HG03139 (cell line): Measurements from ENCODE around the gene TMEM30B.

Source experiments
- ATAC-seq: cut with Tn5 transposase; IDR thresholded peaks from one replicate; pipeline ENCODE4 v1.9.1; 2021; ENCODE audit not compliant: unreplicated experiment

TMEM30B gene

GRCh38 chr14:61300209-61300608 lies 19.1 kb upstream of the TMEM30B start:
- ATAC-seq, result no peak

GRCh38 chr14:61298824-61299223 lies 17.7 kb upstream of the TMEM30B start:
- ATAC-seq, result no peak

- no peak for ATAC-seq
These were observed 16.4 kb upstream of the TMEM30B start for GRCh38 chr14:61297581-61297980.

- ATAC-seq, result no peak
These were observed 15.8 kb upstream of the TMEM30B start for GRCh38 chr14:61296719-61297502.

GRCh38 chr14:61296151-61296550 lies 15.0 kb upstream of the TMEM30B start:
- ATAC-seq, result no peak

- ATAC-seq, result no peak
These were observed 9.6 kb upstream of the TMEM30B start for GRCh38 chr14:61290701-61291100.

- ATAC-seq, result no peak
These were observed 7.6 kb upstream of the TMEM30B start for GRCh38 chr14:61288720-61289119.

GRCh38 chr14:61288228-61288627 lies 7.1 kb upstream of the TMEM30B start:
- ATAC-seq, result no peak

GRCh38 chr14:61287196-61287595 lies 6.1 kb upstream of the TMEM30B start:
- no peak for ATAC-seq

- ATAC-seq, result no peak
These were observed 4.2 kb upstream of the TMEM30B start for GRCh38 chr14:61285364-61285763.

GRCh38 chr14:61284001-61284400 lies 2.9 kb upstream of the TMEM30B start:
- ATAC-seq, result no peak

- no peak for ATAC-seq
These were observed 1.6 kb upstream of the TMEM30B start for GRCh38 chr14:61282746-61283145.

- ATAC-seq, result no peak
These were observed 774 bp upstream of the TMEM30B start for GRCh38 chr14:61281948-61282275.

GRCh38 chr14:61280526-61281185 lies 482 bp downstream of the TMEM30B start:
- ATAC-seq, result no peak

- ATAC-seq, result no peak
These were observed 1.0 kb downstream of the TMEM30B start for GRCh38 chr14:61280092-61280525.

- no peak for ATAC-seq
These were observed 2.1 kb downstream of the TMEM30B start for GRCh38 chr14:61279082-61279481.

- no peak for ATAC-seq
These were observed 3.4 kb downstream of the TMEM30B start for GRCh38 chr14:61277784-61278183.

- ATAC-seq, result no peak
These were observed 3.9 kb downstream of the TMEM30B start for GRCh38 chr14:61277232-61277631.

- no peak for ATAC-seq
These were observed 9.6 kb downstream of the TMEM30B start for GRCh38 chr14:61271552-61271951.

GRCh38 chr14:61270714-61271113 lies 10.4 kb downstream of the TMEM30B start:
- ATAC-seq, result no peak

GRCh38 chr14:61269321-61270083 lies 11.6 kb downstream of the TMEM30B start:
- peak; percentile 87 for ATAC-seq

GRCh38 chr14:61268812-61269211 lies 12.3 kb downstream of the TMEM30B start:
- ATAC-seq, result no peak
